ENCODE results near the gene SLC38A4.

DNA sequence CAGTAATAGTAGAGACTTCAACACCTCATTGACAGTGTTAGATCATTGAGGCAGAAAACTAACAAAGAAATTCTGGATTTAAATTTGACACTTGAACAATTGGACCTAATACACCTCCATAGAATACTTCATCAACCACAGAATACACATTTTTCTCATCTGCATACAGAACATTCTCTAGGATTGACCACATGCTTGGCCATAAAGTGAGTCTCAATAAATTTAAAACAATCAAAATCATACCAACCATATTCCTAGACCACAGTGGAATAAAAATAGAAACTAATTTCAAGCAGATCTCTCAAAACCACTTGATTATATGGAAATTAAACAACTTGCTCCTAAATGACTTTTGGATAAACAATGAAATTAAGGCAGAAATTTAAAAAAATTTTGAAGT lies 82.3 kb downstream of the SLC38A4 start:
- TF ChIP-seq, protein P1, sequence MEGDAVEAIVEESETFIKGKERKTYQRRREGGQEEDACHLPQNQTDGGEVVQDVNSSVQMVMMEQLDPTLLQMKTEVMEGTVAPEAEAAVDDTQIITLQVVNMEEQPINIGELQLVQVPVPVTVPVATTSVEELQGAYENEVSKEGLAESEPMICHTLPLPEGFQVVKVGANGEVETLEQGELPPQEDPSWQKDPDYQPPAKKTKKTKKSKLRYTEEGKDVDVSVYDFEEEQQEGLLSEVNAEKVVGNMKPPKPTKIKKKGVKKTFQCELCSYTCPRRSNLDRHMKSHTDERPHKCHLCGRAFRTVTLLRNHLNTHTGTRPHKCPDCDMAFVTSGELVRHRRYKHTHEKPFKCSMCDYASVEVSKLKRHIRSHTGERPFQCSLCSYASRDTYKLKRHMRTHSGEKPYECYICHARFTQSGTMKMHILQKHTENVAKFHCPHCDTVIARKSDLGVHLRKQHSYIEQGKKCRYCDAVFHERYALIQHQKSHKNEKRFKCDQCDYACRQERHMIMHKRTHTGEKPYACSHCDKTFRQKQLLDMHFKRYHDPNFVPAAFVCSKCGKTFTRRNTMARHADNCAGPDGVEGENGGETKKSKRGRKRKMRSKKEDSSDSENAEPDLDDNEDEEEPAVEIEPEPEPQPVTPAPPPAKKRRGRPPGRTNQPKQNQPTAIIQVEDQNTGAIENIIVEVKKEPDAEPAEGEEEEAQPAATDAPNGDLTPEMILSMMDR (conservative IDR thresholded peaks at IDR 0.05 in 1 of 2, IDR thresholded peaks at IDR 0.05 in 1 of 2; ENCODE audit: extremely low read depth in 1 of 2, insufficient read depth in 1 of 2, low read depth in 1 of 2, low read length in 2 of 2), result no peak
- TF ChIP-seq EZH2 (IDR thresholded peaks at IDR 0.05; ENCODE audit: borderline replicate concordance, low read length), result no peak

Data from mammary epithelial cell (primary cell).